ENCODE measurements around the gene PURA.

Gene PURA

GRCh38 chr5:140157032-140157781 is 43.3 kb downstream of the PURA start:
- in situ Hi-C loops (cut with HindIII; ENCODE audit: low sequenced_read_pairs): no loop called here

- in situ Hi-C loops (cut with HindIII; ENCODE audit: low sequenced_read_pairs): no loop called here
Observed at GRCh38 chr5:140159014-140159927, 45.4 kb downstream of the PURA start.

- in situ Hi-C loops (cut with HindIII; ENCODE audit: low sequenced_read_pairs): no loop called here
Observed at GRCh38 chr5:140162275-140162674, 48.4 kb downstream of the PURA start.

DNA sequence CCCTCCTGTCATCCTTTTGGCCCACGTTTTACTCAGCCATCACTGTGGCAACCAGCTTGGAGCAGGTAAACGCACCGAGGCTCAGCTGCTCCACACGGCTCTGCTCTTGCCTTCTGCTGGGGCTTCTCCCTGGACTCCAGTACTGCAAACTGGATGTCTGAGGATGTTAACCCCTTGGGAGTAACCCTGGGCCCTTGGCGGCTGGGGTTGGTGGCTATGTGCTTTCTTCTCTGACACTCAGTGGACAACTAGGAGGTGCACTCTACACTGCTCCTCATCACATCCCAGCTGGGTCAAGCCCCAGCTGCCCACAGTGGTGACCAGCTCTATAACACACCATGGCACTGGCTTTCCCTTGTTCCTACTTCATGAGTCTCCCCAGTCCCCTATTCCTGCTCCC is 48.9 kb downstream of the PURA start:
- in situ Hi-C loops (cut with HindIII; ENCODE audit: low sequenced_read_pairs): no loop called here

- in situ Hi-C loops (cut with HindIII; ENCODE audit: low sequenced_read_pairs): no loop called here
Observed at GRCh38 chr5:140165101-140165922, 51.4 kb downstream of the PURA start.

- in situ Hi-C loops (cut with HindIII; ENCODE audit: low sequenced_read_pairs): no loop called here
Observed at GRCh38 chr5:140165923-140166270, 52.0 kb downstream of the PURA start.

- in situ Hi-C loops (cut with HindIII; ENCODE audit: low sequenced_read_pairs): no loop called here
Observed at GRCh38 chr5:140166911-140167310, 53.0 kb downstream of the PURA start.

GRCh38 chr5:140168371-140168770 is 54.5 kb downstream of the PURA start:
- in situ Hi-C loops (cut with HindIII; ENCODE audit: low sequenced_read_pairs): no loop called here

- in situ Hi-C loops (cut with HindIII; ENCODE audit: low sequenced_read_pairs): no loop called here
Observed at GRCh38 chr5:140169410-140169809, 55.5 kb downstream of the PURA start.

DNA sequence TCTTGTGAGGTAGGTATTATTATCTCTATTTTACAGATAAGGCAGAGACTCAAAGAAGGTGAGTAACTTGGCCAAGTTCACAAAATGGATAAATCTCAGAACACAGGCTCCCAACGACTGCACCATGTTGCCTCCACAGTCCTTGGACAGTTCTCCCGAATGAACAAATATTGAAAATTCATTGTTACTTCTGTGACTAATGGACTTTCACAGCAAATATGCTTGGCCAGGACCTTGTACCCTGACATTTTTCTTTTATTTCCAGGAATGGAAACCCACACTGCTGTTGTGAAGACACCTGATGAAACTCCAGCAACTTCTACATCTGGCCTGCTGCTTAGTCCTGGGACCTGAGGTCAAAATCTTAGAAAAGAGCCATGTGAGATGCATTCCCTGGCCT is 58.6 kb downstream of the PURA start:
- in situ Hi-C loops (cut with HindIII; ENCODE audit: low sequenced_read_pairs): no loop called here

- in situ Hi-C loops (cut with HindIII; ENCODE audit: low sequenced_read_pairs): no loop called here
Observed at GRCh38 chr5:140174014-140174413, 60.1 kb downstream of the PURA start.

DNA sequence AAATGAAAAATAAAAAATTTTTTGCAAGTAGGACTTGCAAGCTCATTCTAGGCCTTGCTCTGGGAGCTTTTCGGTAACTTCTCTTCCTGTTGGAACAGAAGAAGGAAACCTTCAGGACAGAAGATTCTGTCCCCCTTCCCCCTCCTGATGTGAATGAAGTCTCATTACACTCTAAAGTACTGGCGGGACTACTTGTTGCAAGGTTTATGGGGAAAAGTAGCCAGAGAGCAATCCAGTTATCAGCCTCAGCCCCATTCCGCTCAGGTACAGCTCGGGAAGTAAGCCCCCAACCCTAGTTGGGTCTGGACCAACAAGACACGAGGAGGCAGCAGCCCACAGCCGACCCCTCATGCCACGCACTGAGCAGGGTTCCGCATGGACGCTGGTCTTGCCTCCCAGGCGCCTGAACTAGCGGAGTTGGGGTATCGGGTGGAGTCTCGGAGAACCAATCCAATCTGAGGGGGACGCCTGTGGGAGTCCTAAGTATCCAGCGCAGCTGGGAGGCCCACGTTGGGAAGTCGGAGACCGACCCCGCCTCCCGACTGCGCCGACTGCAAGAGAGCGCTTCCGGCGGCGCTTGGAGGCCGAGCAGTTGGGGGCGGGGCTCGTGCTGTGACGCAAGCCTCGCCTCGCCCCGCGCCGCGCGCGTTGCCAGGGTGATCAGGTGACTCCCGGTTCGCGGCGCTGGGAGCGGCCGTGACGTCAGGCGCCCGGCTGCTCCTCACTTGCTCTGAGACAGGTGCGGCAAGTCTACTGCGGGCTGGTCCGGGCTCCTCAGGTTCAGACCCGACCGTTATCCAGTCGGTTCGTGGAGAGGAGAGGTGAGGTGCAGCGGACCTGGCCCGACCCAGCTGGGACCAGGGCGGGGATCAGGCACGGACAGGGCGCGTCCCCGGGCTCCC is 60.8 kb downstream of the PURA start, which contains the start of gene CYSTM1:
CYSTM1 (plus strand) TSS at position 724 of the 902 bp plus-strand sequence. CDS start 19,278 bp downstream, outside the sequence.
- in situ Hi-C loops (cut with HindIII; ENCODE audit: low sequenced_read_pairs): no loop called here

Measured in DLD1 (cell line).